ENCODE measurements around the gene KLF4. TPM values are rescaled to one million over a fixed set of nuclear protein-coding genes. Genes with fewer than 3 reads are reported as not detected.
A peak's percentile ranks its signal among the peaks of the same experiment; 100 is the strongest.

The KLF4 gene
- total RNA-seq, 1 donor: 2.6 TPM

- peak overlapping the region; percentile 68 for H3K4me3 ChIP-seq (ENCODE audit: low read depth, low read length)
- peak; percentile 65 for DNase-seq (ENCODE audit: low read depth)
- peak; percentile 58 for TF ChIP-seq CTCF (IDR thresholded peaks at IDR 0.05; ENCODE audit: insufficient read depth, low read depth, low read length)
These were observed 1.8 kb downstream of the KLF4 start for GRCh38 chr9:107487521-107488374.

GRCh38 chr9:107486674-107487520, 2.7 kb downstream of the KLF4 start:
- DNase-seq (ENCODE audit: low read depth): no peak
- no peak for TF ChIP-seq CTCF (IDR thresholded peaks at IDR 0.05; ENCODE audit: insufficient read depth, low read depth, low read length)
- peak overlapping the region; percentile 68 for H3K4me3 ChIP-seq (ENCODE audit: low read depth, low read length)

GRCh38 chr9:107485458-107486043, 4.0 kb downstream of the KLF4 start:
- H3K4me3 ChIP-seq (ENCODE audit: low read depth, low read length): peak overlapping the region; percentile 68
- DNase-seq (ENCODE audit: low read depth): no peak
- no peak for TF ChIP-seq CTCF (IDR thresholded peaks at IDR 0.05; ENCODE audit: insufficient read depth, low read depth, low read length)

GRCh38 chr9:107484117-107484723, 5.3 kb downstream of the KLF4 start:
- peak; percentile 63 for TF ChIP-seq CTCF (IDR thresholded peaks at IDR 0.05; ENCODE audit: insufficient read depth, low read depth, low read length)
- peak; percentile 85 for DNase-seq (ENCODE audit: low read depth)
- peak overlapping the region; percentile 25 for H3K4me3 ChIP-seq (ENCODE audit: low read depth, low read length)

GRCh38 chr9:107483666-107484065, 5.9 kb downstream of the KLF4 start:
- H3K4me3 ChIP-seq (ENCODE audit: low read depth, low read length): no peak overlapping the region
- DNase-seq (ENCODE audit: low read depth): no peak

More at GRCh38 chr9:107483666-107484065, 5.9 kb downstream of the KLF4 start:
- TF ChIP-seq CTCF (IDR thresholded peaks at IDR 0.05; ENCODE audit: insufficient read depth, low read depth, low read length): no peak
